ENCODE data around the gene DOP1A. TPM values are rescaled to one million over a fixed set of nuclear protein-coding genes. Genes with fewer than 3 reads are reported as not detected.
A peak's percentile ranks its signal among the peaks of the same experiment; 100 is the strongest.

Gene DOP1A
- total and polyA plus RNA-seq, 2 donors (not counting 1 experiment from before 2014, with no cell fraction given): 9.4 to 28.3 TPM

DNA sequence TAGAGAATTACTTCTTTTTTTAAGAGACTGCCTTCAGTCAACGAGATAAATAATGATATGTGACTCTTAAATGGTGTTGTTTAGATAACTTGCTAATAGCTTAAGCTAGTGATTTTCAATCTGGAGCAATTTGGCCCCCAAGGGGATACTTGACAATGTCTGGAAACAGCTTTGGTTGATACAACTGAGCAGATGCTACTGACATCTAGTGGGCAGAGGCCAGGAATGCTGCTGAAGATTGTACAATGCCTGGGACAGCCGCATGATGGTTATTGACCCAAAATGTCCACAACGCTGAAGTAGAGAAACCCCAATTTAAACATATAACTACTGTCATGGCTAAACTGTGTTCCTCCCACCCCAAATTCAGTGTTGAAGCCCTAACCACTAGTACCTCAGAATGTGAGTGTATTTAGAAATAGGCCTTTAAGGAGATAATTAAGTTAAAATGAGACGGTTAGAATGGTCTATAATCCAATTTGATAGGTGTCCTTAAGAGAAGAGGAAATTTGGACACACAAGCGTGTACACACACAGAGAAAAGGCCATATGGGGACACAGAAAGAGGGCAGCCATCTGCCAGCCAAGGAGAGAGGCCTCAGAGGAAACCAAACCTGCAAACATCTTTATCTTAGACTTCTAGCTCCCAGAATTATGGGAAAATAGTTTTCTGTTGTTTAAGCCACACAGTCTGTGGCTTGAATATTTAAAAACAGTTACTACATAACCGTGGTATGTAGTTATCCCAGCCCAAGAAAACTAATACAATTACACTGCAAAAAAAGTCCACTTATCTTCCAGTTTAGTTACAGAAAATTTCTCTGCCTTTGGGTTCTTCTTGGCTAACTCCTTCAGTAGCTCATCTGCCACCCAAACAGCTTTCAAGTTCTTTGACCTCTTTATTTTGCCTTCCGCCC is 147.9 kb downstream of the DOP1A start:
- Histone ChIP-seq H3K4me2 (replicated peaks; ENCODE audit: low read depth, low read length, poor library complexity, severe bottlenecking) (no peak overlapping the region), H3K79me2 (ENCODE audit: control insufficient read depth, insufficient read depth, low read length) (no peaks in the 10 kb centered on the region), H2AFZ (ENCODE audit: insufficient read depth, low read depth, low read length, poor library complexity, severe bottlenecking) (peak overlapping the region; percentile 50), H4K20me1 (ENCODE audit: control insufficient read depth, insufficient read depth, low read length, poor library complexity, severe bottlenecking) (no peaks in the 10 kb centered on the region), H3K9ac (ENCODE audit: low read length) (no peak overlapping the region), H3K36me3 (replicated peaks in 1 of 2; ENCODE audit: control extremely low read depth in 1 of 2, control insufficient read depth in 1 of 2, extremely low read depth in 1 of 2, insufficient read depth in 2 of 2, low read length in 1 of 2) (no peaks in the 10 kb centered on the region), H3K27me3 (replicated peaks in 1 of 4; ENCODE audit: control extremely low read depth in 1 of 4, control insufficient read depth in 3 of 4, insufficient read depth in 4 of 4, low read length in 3 of 4) (peaks cover 0 to 15% (median 0%) of the 10 kb centered on the region in 4 experiments), H3K4me3 (ENCODE audit: control extremely low read depth in 1 of 5, extremely low read depth in 1 of 5, insufficient read depth in 1 of 5, low read depth in 2 of 5, low read length in 4 of 5) (no peak overlapping the region), H3K27ac (ENCODE audit: low read length in 2 of 2) (no peak overlapping the region), H3K4me1 (ENCODE audit: control insufficient read depth in 2 of 2, insufficient read depth in 2 of 2, low read length in 2 of 2) (no peaks in the 10 kb centered on the region), H3K9me3 (ENCODE audit: control extremely low read depth in 1 of 3, control insufficient read depth in 2 of 3, insufficient read depth in 1 of 3, low read length in 2 of 3) (no peaks in the 10 kb centered on the region)
- TF ChIP-seq, protein P1, sequence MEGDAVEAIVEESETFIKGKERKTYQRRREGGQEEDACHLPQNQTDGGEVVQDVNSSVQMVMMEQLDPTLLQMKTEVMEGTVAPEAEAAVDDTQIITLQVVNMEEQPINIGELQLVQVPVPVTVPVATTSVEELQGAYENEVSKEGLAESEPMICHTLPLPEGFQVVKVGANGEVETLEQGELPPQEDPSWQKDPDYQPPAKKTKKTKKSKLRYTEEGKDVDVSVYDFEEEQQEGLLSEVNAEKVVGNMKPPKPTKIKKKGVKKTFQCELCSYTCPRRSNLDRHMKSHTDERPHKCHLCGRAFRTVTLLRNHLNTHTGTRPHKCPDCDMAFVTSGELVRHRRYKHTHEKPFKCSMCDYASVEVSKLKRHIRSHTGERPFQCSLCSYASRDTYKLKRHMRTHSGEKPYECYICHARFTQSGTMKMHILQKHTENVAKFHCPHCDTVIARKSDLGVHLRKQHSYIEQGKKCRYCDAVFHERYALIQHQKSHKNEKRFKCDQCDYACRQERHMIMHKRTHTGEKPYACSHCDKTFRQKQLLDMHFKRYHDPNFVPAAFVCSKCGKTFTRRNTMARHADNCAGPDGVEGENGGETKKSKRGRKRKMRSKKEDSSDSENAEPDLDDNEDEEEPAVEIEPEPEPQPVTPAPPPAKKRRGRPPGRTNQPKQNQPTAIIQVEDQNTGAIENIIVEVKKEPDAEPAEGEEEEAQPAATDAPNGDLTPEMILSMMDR (IDR thresholded peaks at IDR 0.05): peak; percentile 81
- TF ChIP-seq EZH2 (IDR thresholded peaks at IDR 0.05; ENCODE audit: borderline replicate concordance, insufficient read depth, low read depth, low read length, poor library complexity, severe bottlenecking): no peak
- ChIA-PET POLR2A (no interaction called here), CTCF (interaction anchor here (0.7 to 3.1 kb wide), 18 partner anchors 10 to 1021 kb away, joined by 3 to 103 read pairs (median 4); partner anchors contain the start of genes DOP1A and UBE3D)
- 16% methylated on average over 4 of the region's 7 CpGs for WGBS (ENCODE audit: insufficient coverage)
- H3K27me3 Mint-ChIP-seq: peaks cover 17% of the 10 kb centered on the region
- DNase-seq: peak; percentile 72
- intact Hi-C loops (cut with micrococcal nuclease): loop anchor here (1.0 to 2.0 kb wide), 2 partner anchors 148 to 945 kb away; partner anchors contain the start of gene DOP1A
- H3K27ac Mint-ChIP-seq: no peak overlapping the region
- no peaks in the 10 kb centered on the region for H3K4me1 Mint-ChIP-seq
- peak; percentile 98 for ATAC-seq (ENCODE audit: low read depth)
- no peak overlapping the region for H3K4me3 Mint-ChIP-seq
- H3K9me3 Mint-ChIP-seq (ENCODE audit: insufficient read depth): no peaks in the 10 kb centered on the region

GRCh38 chr6:83216806-83217205 is 149.3 kb downstream of the DOP1A start:
- no peak for ATAC-seq (ENCODE audit: low read depth)
- POLR2A ChIA-PET: no interaction called here
- intact Hi-C loops (cut with micrococcal nuclease): no loop called here

More at GRCh38 chr6:83216806-83217205, 149.3 kb downstream of the DOP1A start:
- Histone ChIP-seq H3K79me2 (ENCODE audit: control insufficient read depth, insufficient read depth, low read length) (no peaks in the 10 kb centered on the region), H3K4me2 (replicated peaks; ENCODE audit: low read depth, low read length, poor library complexity, severe bottlenecking) (no peak overlapping the region), H3K27me3 (replicated peaks in 1 of 4; ENCODE audit: control extremely low read depth in 1 of 4, control insufficient read depth in 3 of 4, insufficient read depth in 4 of 4, low read length in 3 of 4) (peaks cover 0 to 11% (median 0%) of the 10 kb centered on the region in 4 experiments), H3K4me1 (ENCODE audit: control insufficient read depth in 2 of 2, insufficient read depth in 2 of 2, low read length in 2 of 2) (no peaks in the 10 kb centered on the region), H3K4me3 (ENCODE audit: control extremely low read depth in 1 of 5, extremely low read depth in 1 of 5, insufficient read depth in 1 of 5, low read depth in 2 of 5, low read length in 4 of 5) (no peak overlapping the region), H3K9me3 (ENCODE audit: control extremely low read depth in 1 of 3, control insufficient read depth in 2 of 3, insufficient read depth in 1 of 3, low read length in 2 of 3) (no peaks in the 10 kb centered on the region), H3K9ac (ENCODE audit: low read length) (no peak overlapping the region), H3K27ac (ENCODE audit: low read length in 2 of 2) (no peak overlapping the region), H4K20me1 (ENCODE audit: control insufficient read depth, insufficient read depth, low read length, poor library complexity, severe bottlenecking) (no peaks in the 10 kb centered on the region), H2AFZ (ENCODE audit: insufficient read depth, low read depth, low read length, poor library complexity, severe bottlenecking) (no peak overlapping the region), H3K36me3 (replicated peaks in 1 of 2; ENCODE audit: control extremely low read depth in 1 of 2, control insufficient read depth in 1 of 2, extremely low read depth in 1 of 2, insufficient read depth in 2 of 2, low read length in 1 of 2) (no peaks in the 10 kb centered on the region)
- no peaks in the 10 kb centered on the region for H3K9me3 Mint-ChIP-seq (ENCODE audit: insufficient read depth)
- no peak for TF ChIP-seq EZH2 (IDR thresholded peaks at IDR 0.05; ENCODE audit: borderline replicate concordance, insufficient read depth, low read depth, low read length, poor library complexity, severe bottlenecking)
- TF ChIP-seq, protein P1 (IDR thresholded peaks at IDR 0.05): no peak
- H3K27ac Mint-ChIP-seq: no peak overlapping the region
- no peaks in the 10 kb centered on the region for H3K4me1 Mint-ChIP-seq
- no peak for DNase-seq
- no peak overlapping the region for H3K4me3 Mint-ChIP-seq
- peaks cover 15% of the 10 kb centered on the region for H3K27me3 Mint-ChIP-seq
- CTCF ChIA-PET: interaction anchor here (1.2 to 3.1 kb wide), 5 partner anchors 13 to 946 kb away, joined by 4 to 103 read pairs (median 5); partner anchors contain the start of genes DOP1A and UBE3D

All from B cell (primary cell).